Tibial nerve (tissue), 4 donors: ENCODE results near the gene VSTM2L. TPM values are rescaled to one million over a fixed set of nuclear protein-coding genes. Genes with fewer than 3 reads are reported as not detected.

Experiments used
- DNase-seq, 2 donors: peaks; one replicate each; pipeline ENCODE4 v3.0.0-alpha.2; 2019; ENCODE audit warnings: low spot score in 2 of 2
- H3K27ac ChIP-seq, 4 donors: fragments of 200-600 bp; sonication (generic) in 3 of 4; one replicate each; pipeline ENCODE4 v1.5.1; 2017 to 2019; ENCODE audit warnings: mild to moderate bottlenecking in 1 of 4
- H3K27me3 ChIP-seq, 2 donors: fragments of 200-600 bp; sonication (generic) in 1 of 2; one replicate each; pipeline versions ENCODE4 v1.5.1 to v1.6.0; 2017 to 2019
- H3K36me3 ChIP-seq, 3 donors: fragments of 200-600 bp; sonication (generic); one replicate each; pipeline ENCODE4 v1.5.1; 2018 to 2019
- H3K4me1 ChIP-seq, 4 donors: fragments of 200-600 bp; sonication (generic) in 3 of 4; one replicate each; pipeline ENCODE4 v1.5.1; 2017 to 2019
- H3K4me3 ChIP-seq, 4 donors: fragments of 200-600 bp; sonication (generic) in 3 of 4; one replicate each; pipeline ENCODE4 v1.5.1; 2017 to 2019; ENCODE audit warnings: mild to moderate bottlenecking in 1 of 4, moderate library complexity in 1 of 4
- H3K9me3 ChIP-seq, 4 donors: fragments of 200-600 bp; sonication (generic) in 3 of 4; one replicate each; pipeline ENCODE4 v1.5.1; 2017 to 2019
- EP300 ChIP-seq, 2 donors: sonication (generic); formaldehyde crosslinking; IDR thresholded peaks; one replicate each; pipeline ENCODE4 v1.6.1; 2017; ENCODE audit warnings: antibody characterized with exemption in 2 of 2, mild to moderate bottlenecking in 1 of 2
- POLR2A ChIP-seq, 2 donors: fragments of 450-650 bp; IDR thresholded peaks; one replicate each; pipeline ENCODE4 v1.6.1; 2017; ENCODE audit warnings: antibody characterized with exemption in 2 of 2, mild to moderate bottlenecking in 2 of 2, moderate library complexity in 2 of 2
- WGBS, 2 donors: methylation state at CpG; one replicate each; pipeline ENCODE4 v1.1.5; 2018; 5-methylcytosine and 5-hydroxymethylcytosine counted together
- total RNA-seq, 4 donors: library from RNA; depleted of rRNA; stranded (reverse); fragments of >200 nt; gene quantifications; one replicate each; pipeline ENCODE4 v1.1.0, GENCODE V29; 2016
- TF ChIP-seq, protein P1 (sequence below), 5 experiments: fragments of 200-600 bp in 3 of 5; fragments of 450-650 bp in 2 of 5; sonication (generic) in 3 of 5; IDR thresholded peaks; one replicate each; pipeline ENCODE4 v1.5.1; 2016 to 2019; ENCODE audit warnings: antibody characterized with exemption in 5 of 5, mild to moderate bottlenecking in 3 of 5, moderate library complexity in 2 of 5

VSTM2L gene
- total RNA-seq, 4 donors from 2014 or later, result 0.44 TPM; not detected in 3

DNA sequence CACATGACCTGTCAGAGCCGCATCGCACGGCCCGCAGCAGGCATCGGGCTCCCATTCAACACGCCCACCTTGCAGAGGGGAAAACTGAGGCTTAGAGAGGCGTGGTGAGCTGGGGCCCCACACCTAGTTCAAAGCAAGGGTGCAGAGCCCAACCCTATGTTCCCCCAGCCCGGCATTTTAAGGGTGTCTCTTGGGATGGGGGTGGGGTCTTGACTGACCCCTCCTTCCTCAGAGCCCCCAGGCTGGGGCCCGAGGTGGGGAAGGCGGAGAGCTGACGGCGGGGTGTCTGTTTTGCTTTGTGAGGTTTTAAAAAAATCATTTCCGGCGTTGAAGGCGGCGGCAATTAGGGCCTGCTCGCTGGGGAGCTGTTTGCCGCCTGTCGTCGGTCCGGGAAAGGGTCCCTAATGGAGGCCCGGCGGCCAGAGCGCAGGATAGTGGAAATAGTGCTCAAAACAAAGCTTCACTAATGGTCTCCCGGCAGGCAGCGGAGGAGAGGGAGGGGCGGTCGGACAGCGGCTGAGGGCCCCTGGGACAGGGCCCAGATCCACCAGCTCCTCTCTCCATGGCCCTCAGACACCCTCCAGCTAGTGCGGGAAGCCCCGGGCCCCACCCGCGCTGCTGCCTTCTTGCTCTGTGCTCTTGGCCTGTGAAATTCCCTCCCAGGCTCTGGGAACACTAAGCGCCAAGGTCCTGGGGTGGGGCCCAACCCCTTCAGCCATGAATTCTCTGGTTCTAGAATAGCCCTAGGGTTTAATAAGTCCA lies 11.9 kb downstream of the VSTM2L start:
- 4 to 6% methylated on average over 26 to 34 of the region's 34 CpGs for WGBS, 2 donors
- peak overlapping the region in 1 of 4 donors; percentile 24 for H3K4me3 ChIP-seq
- no peak for TF ChIP-seq POLR2A (IDR thresholded peaks at IDR 0.05)
- TF ChIP-seq EP300 (IDR thresholded peaks at IDR 0.05), result no peak
- TF ChIP-seq, protein P1, sequence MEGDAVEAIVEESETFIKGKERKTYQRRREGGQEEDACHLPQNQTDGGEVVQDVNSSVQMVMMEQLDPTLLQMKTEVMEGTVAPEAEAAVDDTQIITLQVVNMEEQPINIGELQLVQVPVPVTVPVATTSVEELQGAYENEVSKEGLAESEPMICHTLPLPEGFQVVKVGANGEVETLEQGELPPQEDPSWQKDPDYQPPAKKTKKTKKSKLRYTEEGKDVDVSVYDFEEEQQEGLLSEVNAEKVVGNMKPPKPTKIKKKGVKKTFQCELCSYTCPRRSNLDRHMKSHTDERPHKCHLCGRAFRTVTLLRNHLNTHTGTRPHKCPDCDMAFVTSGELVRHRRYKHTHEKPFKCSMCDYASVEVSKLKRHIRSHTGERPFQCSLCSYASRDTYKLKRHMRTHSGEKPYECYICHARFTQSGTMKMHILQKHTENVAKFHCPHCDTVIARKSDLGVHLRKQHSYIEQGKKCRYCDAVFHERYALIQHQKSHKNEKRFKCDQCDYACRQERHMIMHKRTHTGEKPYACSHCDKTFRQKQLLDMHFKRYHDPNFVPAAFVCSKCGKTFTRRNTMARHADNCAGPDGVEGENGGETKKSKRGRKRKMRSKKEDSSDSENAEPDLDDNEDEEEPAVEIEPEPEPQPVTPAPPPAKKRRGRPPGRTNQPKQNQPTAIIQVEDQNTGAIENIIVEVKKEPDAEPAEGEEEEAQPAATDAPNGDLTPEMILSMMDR (IDR thresholded peaks at IDR 0.05), result no peak
- H3K9me3 ChIP-seq, result no peaks in the 10 kb centered on the region
- peaks cover 0 to 31% (median 3%) of the 10 kb centered on the region in 4 donors for H3K4me1 ChIP-seq
- DNase-seq, result no peak
- H3K27ac ChIP-seq, result no peak overlapping the region
- H3K36me3 ChIP-seq, result no peaks in the 10 kb centered on the region
- H3K27me3 ChIP-seq, result peaks cover 4 to 87% of the 10 kb centered on the region in 2 donors

- H3K27ac ChIP-seq, result no peak overlapping the region
- 47 to 48% methylated on average over 9 to 10 of the region's 10 CpGs for WGBS, 2 donors
- TF ChIP-seq, protein P1 (IDR thresholded peaks at IDR 0.05), result no peak
- TF ChIP-seq POLR2A (IDR thresholded peaks at IDR 0.05) (no peak), EP300 (IDR thresholded peaks at IDR 0.05) (no peak)
- H3K4me1 ChIP-seq, result peaks cover 0 to 31% (median 3%) of the 10 kb centered on the region in 4 donors
- no peaks in the 10 kb centered on the region for H3K9me3 ChIP-seq
- peaks cover 4 to 82% of the 10 kb centered on the region in 2 donors for H3K27me3 ChIP-seq
- no peak for DNase-seq
- no peaks in the 10 kb centered on the region for H3K36me3 ChIP-seq
- no peak overlapping the region for H3K4me3 ChIP-seq
These were observed 12.5 kb downstream of the VSTM2L start for GRCh38 chr20:37915434-37915787.

GRCh38 chr20:37915800-37916570 lies 13.1 kb downstream of the VSTM2L start:
- peaks cover 4 to 76% of the 10 kb centered on the region in 2 donors for H3K27me3 ChIP-seq
- no peak overlapping the region for H3K4me3 ChIP-seq
- 19 to 20% methylated on average over 21 of the region's 21 CpGs for whole genome bisulfite sequencing, 2 donors
- no peaks in the 10 kb centered on the region for H3K36me3 ChIP-seq
- DNase-seq, result no peak
- TF ChIP-seq, protein P1 (IDR thresholded peaks at IDR 0.05), result no peak
- no peak for TF ChIP-seq POLR2A (IDR thresholded peaks at IDR 0.05)
- no peak for TF ChIP-seq EP300 (IDR thresholded peaks at IDR 0.05)
- H3K9me3 ChIP-seq, result no peaks in the 10 kb centered on the region
- no peak overlapping the region for H3K27ac ChIP-seq
- H3K4me1 ChIP-seq, result peaks cover 0 to 31% (median 3%) of the 10 kb centered on the region in 4 donors

- peaks cover 0 to 19% (median 3%) of the 10 kb centered on the region in 4 donors for H3K4me1 ChIP-seq
- DNase-seq, result no peak
- H3K4me3 ChIP-seq, result no peak overlapping the region
- WGBS, 2 donors, result 49 to 52% methylated on average over 12 of the region's 12 CpGs
- TF ChIP-seq EP300 (IDR thresholded peaks at IDR 0.05), result no peak
- TF ChIP-seq POLR2A (IDR thresholded peaks at IDR 0.05), result no peak
- TF ChIP-seq, protein P1 (IDR thresholded peaks at IDR 0.05), result no peak
- no peak overlapping the region for H3K27ac ChIP-seq
- no peaks in the 10 kb centered on the region for H3K9me3 ChIP-seq
- peaks cover 4 to 68% of the 10 kb centered on the region in 2 donors for H3K27me3 ChIP-seq
- H3K36me3 ChIP-seq, result no peaks in the 10 kb centered on the region
These were observed 14.5 kb downstream of the VSTM2L start for GRCh38 chr20:37917461-37917860.

DNA sequence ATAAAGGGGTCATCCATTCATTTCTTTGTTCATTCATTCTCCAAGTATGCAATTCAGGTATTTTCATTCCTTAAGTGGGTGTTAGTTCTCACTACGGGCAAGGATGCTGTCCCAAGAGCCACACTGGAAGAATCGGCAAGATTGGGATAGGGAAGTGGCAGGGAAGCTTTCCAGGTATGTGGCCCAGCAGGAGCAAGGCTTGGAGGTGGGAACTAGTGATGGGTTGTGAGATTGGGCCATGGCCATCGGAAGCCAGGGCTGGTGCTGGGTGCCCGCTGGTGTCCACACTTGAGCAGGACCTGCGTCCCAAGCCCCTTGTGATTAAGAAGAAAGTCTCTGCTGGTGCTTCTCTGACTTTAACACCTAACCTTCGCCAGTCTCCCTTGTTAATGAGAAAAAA lies 15.1 kb downstream of the VSTM2L start:
- no peaks in the 10 kb centered on the region for H3K36me3 ChIP-seq
- peaks cover 4 to 62% of the 10 kb centered on the region in 2 donors for H3K27me3 ChIP-seq
- H3K27ac ChIP-seq, result no peak overlapping the region
- peaks cover 0 to 19% (median 3%) of the 10 kb centered on the region in 4 donors for H3K4me1 ChIP-seq
- no peak overlapping the region for H3K4me3 ChIP-seq
- no peaks in the 10 kb centered on the region for H3K9me3 ChIP-seq
- 70 to 73% methylated on average over 6 of the region's 6 CpGs for WGBS, 2 donors
- no peak for TF ChIP-seq POLR2A (IDR thresholded peaks at IDR 0.05)
- TF ChIP-seq, protein P1 (IDR thresholded peaks at IDR 0.05), result no peak
- DNase-seq, result no peak
